ENCODE data around the gene SCYL3.

DNA sequence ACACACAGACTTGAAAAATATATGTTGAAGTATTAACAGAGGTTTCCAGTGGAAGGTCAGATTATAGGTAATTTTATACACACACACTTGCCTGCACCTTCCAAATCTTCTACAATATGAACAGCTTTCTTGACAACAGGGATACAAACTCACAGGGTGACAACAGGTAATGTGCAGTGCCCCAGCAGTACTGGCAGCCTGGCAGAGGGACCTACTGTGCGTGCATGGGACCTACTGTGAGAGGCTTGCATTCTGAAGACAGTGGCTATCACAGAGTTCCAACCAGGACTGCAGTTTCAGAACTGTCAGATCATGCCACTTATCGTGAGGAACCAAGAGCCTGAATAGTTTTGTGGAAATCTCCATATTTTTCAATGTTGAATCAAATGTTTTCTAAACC lies 3.8 kb downstream of the SCYL3 start:
- TF ChIP-seq, protein P1, sequence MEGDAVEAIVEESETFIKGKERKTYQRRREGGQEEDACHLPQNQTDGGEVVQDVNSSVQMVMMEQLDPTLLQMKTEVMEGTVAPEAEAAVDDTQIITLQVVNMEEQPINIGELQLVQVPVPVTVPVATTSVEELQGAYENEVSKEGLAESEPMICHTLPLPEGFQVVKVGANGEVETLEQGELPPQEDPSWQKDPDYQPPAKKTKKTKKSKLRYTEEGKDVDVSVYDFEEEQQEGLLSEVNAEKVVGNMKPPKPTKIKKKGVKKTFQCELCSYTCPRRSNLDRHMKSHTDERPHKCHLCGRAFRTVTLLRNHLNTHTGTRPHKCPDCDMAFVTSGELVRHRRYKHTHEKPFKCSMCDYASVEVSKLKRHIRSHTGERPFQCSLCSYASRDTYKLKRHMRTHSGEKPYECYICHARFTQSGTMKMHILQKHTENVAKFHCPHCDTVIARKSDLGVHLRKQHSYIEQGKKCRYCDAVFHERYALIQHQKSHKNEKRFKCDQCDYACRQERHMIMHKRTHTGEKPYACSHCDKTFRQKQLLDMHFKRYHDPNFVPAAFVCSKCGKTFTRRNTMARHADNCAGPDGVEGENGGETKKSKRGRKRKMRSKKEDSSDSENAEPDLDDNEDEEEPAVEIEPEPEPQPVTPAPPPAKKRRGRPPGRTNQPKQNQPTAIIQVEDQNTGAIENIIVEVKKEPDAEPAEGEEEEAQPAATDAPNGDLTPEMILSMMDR (IDR thresholded peaks at IDR 0.05), result no peak
- TF ChIP-seq POLR2A (IDR thresholded peaks at IDR 0.05), result no peak
